ENCODE results near the gene COL15A1. TPM values are rescaled to one million over a fixed set of nuclear protein-coding genes. Genes with fewer than 3 reads are reported as not detected.

The COL15A1 gene
- total RNA-seq, 4 donors from 2014 or later: 25.8 to 55.3 (median 36.0) TPM

DNA sequence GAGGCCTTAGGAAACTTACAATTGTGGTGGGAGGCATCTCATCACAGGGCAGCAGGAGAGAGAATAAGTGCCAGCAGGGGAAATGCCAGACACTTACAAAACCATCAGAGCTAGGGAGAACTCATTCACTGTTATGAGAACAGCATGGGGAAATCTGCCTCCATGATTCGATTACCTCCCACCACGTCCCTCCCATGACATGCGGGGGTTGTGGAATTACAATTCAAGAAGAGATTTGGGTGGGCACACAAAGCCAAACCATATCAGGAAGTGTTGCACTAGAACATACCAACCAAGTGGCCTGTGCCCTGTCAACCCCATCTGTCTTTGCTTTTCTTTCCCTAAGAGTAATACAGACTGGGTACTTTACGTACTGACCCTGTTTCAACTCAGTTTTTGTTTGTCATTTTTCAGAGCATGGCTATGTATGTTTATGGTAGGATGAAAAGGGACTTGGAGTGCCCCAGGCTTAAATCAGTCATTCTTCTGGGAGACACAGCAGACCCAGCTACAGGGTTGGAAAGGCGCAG lies 102.9 kb downstream of the COL15A1 start:
- Histone ChIP-seq H3K9me3 (peaks cover 0 to 12% (median 0%) of the 10 kb centered on the region in 4 donors), H3K4me3 (no peak overlapping the region), H3K4me1 (no peaks in the 10 kb centered on the region), H3K27ac (no peak overlapping the region), H3K36me3 (peaks cover 0 to 89% (median 0%) of the 10 kb centered on the region in 3 donors), H3K27me3 (no peaks in the 10 kb centered on the region)
- DNase-seq (ENCODE audit: low spot score in 2 of 2): no peak
- TF ChIP-seq POLR2A (IDR thresholded peaks at IDR 0.05): no peak
- TF ChIP-seq, protein P1, sequence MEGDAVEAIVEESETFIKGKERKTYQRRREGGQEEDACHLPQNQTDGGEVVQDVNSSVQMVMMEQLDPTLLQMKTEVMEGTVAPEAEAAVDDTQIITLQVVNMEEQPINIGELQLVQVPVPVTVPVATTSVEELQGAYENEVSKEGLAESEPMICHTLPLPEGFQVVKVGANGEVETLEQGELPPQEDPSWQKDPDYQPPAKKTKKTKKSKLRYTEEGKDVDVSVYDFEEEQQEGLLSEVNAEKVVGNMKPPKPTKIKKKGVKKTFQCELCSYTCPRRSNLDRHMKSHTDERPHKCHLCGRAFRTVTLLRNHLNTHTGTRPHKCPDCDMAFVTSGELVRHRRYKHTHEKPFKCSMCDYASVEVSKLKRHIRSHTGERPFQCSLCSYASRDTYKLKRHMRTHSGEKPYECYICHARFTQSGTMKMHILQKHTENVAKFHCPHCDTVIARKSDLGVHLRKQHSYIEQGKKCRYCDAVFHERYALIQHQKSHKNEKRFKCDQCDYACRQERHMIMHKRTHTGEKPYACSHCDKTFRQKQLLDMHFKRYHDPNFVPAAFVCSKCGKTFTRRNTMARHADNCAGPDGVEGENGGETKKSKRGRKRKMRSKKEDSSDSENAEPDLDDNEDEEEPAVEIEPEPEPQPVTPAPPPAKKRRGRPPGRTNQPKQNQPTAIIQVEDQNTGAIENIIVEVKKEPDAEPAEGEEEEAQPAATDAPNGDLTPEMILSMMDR (IDR thresholded peaks at IDR 0.05): no peak
- no peak for TF ChIP-seq EP300 (IDR thresholded peaks at IDR 0.05)
- 83 to 85% methylated on average over 5 of the region's 5 CpGs for WGBS, 2 donors

DNA sequence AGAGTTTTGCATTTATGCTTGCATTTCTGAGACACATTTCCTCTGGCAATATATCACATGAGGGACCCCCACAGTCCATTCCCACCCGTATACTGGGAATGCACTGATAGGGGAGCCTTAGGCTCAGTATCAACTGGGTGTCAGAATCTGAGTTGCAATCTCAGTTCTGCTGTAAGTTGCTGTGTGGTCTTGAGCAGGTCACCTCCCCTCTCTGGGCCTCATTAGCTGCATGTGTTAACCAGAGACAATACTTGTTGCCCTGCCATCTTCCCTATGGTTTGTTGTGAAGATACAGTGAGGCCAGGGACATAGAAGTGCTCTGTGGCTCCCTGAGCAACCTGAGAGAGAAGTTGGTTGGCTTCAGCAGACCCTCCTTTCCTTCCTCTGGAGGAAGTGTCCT lies 105.5 kb downstream of the COL15A1 start:
- no peak for TF ChIP-seq EP300 (IDR thresholded peaks at IDR 0.05)
- TF ChIP-seq, protein P1 (IDR thresholded peaks at IDR 0.05): no peak
- TF ChIP-seq POLR2A (IDR thresholded peaks at IDR 0.05): no peak
- Histone ChIP-seq H3K27ac (no peak overlapping the region), H3K4me1 (no peaks in the 10 kb centered on the region), H3K9me3 (peaks cover 0 to 9% (median 0%) of the 10 kb centered on the region in 4 donors), H3K36me3 (peaks cover 0 to 91% (median 0%) of the 10 kb centered on the region in 3 donors), H3K27me3 (no peaks in the 10 kb centered on the region), H3K4me3 (no peak overlapping the region)
- DNase-seq (ENCODE audit: low spot score in 2 of 2): no peak
- WGBS, 2 donors: 64% methylated on average over 1 of the region's 1 CpG; no CpG with 5 or more reads in 1 of the 2 donors

DNA sequence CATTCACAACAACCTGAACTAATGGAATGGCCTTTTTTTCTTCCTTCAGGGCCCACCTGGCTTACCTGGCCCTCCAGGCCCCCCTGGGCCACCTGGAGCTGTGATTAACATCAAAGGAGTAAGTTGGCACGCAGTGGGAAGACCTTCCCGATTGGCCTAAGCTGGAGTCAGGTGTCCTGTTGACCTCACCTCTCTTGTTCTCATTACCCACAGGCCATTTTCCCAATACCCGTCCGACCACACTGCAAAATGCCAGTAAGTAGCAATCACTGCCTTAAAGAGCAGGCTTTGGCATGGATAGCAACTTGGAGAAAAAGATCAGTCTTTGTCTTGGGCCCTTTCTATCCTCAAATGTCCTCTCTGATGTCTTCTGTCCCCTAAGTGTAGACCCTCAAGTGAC lies 105.9 kb downstream of the COL15A1 start:
- H3K27me3 ChIP-seq: no peaks in the 10 kb centered on the region
- H3K36me3 ChIP-seq: peaks cover 0 to 91% (median 0%) of the 10 kb centered on the region in 3 donors
- DNase-seq (ENCODE audit: low spot score in 2 of 2): no peak
- no peak overlapping the region for H3K4me3 ChIP-seq
- no peak overlapping the region for H3K27ac ChIP-seq
- peaks cover 0 to 5% (median 0%) of the 10 kb centered on the region in 4 donors for H3K9me3 ChIP-seq
- no peaks in the 10 kb centered on the region for H3K4me1 ChIP-seq
- WGBS, 2 donors: 66 to 86% methylated on average over 4 of the region's 4 CpGs
- TF ChIP-seq, protein P1 (IDR thresholded peaks at IDR 0.05): no peak
- TF ChIP-seq POLR2A (IDR thresholded peaks at IDR 0.05): no peak
- no peak for TF ChIP-seq EP300 (IDR thresholded peaks at IDR 0.05)

DNA sequence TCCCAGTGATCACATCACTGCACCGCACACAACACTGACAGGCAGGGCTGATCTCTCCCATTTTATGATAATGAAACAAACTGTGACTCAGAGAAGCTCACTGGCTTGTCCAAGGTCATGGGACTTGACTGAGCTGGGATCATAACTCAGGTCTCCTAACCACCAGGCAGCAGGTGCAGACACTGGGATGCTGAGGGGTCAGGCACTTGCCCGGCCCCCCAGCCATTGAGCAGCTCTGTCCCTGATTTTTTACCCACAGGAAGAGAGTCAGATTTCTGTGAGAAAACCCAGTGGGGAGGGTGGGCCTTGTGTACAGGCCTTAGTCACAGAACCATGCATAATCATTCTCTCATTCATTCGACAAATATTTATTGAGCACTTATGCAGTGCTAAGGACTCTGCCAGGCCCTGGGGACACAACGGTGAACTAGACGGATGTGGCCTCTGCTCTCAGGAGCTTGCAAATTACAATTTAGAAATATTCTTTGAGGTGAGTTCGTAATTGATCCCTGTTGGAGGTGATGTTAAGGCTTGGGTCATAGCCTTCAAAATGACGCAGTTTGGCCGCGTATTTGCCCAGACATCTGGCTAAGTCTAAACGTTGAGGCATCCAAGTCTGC lies 106.7 kb downstream of the COL15A1 start:
- no peak overlapping the region for H3K4me3 ChIP-seq
- no peak overlapping the region for H3K27ac ChIP-seq
- no peak for DNase-seq (ENCODE audit: low spot score in 2 of 2)
- no peaks in the 10 kb centered on the region for H3K27me3 ChIP-seq
- no peaks in the 10 kb centered on the region for H3K9me3 ChIP-seq
- peaks cover 0 to 91% (median 0%) of the 10 kb centered on the region in 3 donors for H3K36me3 ChIP-seq
- TF ChIP-seq, protein P1 (IDR thresholded peaks at IDR 0.05): no peak
- TF ChIP-seq EP300 (IDR thresholded peaks at IDR 0.05): no peak
- TF ChIP-seq POLR2A (IDR thresholded peaks at IDR 0.05): no peak
- WGBS, 2 donors: 79 to 83% methylated on average over 10 of the region's 10 CpGs
- no peaks in the 10 kb centered on the region for H3K4me1 ChIP-seq

DNA sequence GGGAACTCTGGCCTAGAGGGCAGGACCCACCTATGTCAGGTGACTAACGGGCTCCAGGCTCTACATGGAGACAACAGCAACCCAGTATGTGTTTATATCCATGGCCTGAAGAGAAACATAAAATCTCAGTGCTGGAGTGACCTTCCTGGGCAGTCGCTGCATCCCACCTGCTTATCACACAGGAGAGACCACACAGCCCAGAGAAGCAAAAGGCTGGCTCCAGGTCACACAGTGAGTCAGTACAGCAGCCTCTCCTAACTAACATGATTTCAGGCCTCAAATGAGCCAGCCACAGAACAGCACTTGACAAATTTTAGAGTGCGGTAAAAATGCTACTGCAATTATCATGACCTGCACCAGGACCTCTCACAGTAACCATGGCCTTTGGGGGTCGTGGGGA lies 107.2 kb downstream of the COL15A1 start:
- TF ChIP-seq POLR2A (IDR thresholded peaks at IDR 0.05): no peak
- no peak for TF ChIP-seq EP300 (IDR thresholded peaks at IDR 0.05)
- TF ChIP-seq, protein P1 (IDR thresholded peaks at IDR 0.05): no peak
- 76 to 82% methylated on average over 4 of the region's 4 CpGs for WGBS, 2 donors
- no peaks in the 10 kb centered on the region for H3K27me3 ChIP-seq
- H3K36me3 ChIP-seq: peaks cover 0 to 91% (median 0%) of the 10 kb centered on the region in 3 donors
- no peak overlapping the region for H3K27ac ChIP-seq
- no peaks in the 10 kb centered on the region for H3K9me3 ChIP-seq
- H3K4me3 ChIP-seq: no peak overlapping the region
- no peaks in the 10 kb centered on the region for H3K4me1 ChIP-seq
- DNase-seq (ENCODE audit: low spot score in 2 of 2): no peak

All from tibial nerve (tissue), 4 donors.